GM21737 (cell line): Measurements from ENCODE around the gene SLC25A51.
"Not testable (repeated sequence)": the region's sequence is repeated elsewhere in the genome, so short reads cannot be mapped to it uniquely, and the experiment has no call there.

Experiments
- ATAC-seq: cut with Tn5 transposase; IDR thresholded peaks from one replicate; pipeline ENCODE4 v1.9.1; 2021; ENCODE audit warnings: mild to moderate bottlenecking, moderate library complexity; ENCODE audit not compliant: unreplicated experiment

SLC25A51 gene

DNA sequence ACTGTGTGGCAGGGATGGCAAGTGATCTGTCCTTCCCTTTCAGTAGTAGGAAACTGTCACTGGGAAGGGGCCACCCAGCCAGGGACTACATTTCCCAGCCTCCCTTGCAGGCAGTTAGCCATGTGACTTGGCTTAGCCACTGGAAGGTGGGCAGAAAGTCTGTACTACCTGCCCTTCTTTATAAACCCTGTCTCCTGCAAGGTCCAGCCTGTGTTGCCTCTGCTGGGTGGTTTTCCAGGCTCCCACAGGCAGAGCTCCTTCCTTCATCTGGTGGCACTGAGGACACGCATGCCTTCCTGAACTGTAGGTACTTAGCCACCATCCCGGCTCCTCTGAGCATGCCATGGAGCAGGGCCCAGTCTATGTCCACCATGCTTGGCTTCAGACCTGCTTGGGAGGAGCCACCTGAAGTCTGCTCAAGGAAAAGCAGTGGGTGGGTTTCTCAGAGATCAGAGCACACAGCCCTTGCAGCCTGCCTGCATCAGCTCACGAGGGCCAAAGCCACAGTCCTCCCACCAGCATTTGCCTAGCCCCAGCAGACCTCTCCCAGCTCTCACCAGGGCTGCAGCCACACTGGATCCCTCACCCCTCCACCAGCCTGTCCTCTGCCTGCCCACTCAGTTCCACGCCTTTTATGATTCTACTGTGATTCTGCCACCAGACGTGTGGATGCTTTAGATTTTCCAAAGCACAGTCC, 16.7 kb upstream of the SLC25A51 start:
- ATAC-seq = peak; percentile 72

DNA sequence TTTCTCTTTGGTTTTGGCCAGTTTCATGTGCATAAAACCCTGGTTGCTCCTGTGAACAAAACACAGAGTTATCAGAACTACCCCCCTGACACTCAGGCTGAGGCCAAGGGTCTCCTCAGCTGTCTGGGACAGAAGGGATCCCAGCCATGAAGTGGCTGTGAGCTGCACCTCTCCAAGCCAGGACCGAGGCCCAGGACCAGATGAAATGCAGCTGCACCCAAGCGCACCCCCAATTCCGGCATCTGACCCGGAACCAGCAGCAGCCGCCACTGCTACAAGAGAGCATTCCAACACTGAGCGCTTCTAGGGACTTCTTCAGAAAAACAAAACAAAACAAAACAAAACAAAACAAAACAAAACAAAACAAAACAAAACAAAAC, 16.0 kb upstream of the SLC25A51 start:
- ATAC-seq = no peak

DNA sequence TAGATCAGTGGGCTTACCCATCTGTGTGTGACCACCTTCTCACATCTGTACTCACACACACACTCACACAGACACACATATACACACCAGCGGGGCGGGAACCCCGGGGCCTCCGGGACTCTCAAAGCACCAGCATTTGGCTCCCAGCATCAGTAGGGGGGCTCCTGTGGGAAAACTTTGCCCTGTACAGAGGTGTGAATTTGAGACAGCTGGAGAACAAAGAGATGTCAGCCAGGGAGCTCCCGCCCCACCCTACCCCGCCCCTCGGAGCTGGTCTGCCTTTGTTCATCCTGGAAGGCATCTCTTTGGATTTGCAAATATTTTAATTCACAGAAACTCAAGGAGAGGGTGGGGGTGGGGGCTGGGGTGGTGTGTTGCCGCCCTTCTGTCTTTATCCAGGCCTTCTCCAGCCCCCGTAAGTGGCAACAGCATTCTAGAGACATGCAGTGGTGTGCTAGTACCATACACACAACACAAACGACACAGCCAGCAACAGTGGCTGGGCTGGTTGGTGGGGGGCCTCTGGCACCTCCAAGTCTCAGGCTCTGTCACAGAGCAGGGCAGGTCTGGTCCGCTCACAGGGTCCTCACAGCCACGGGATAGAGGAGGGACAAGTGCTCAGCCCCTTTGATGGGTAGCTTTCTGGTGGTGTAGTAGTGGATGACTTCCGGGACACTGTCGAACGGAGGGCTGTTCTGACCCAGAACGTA, 15.5 kb upstream of the SLC25A51 start:
- no peak for ATAC-seq

DNA sequence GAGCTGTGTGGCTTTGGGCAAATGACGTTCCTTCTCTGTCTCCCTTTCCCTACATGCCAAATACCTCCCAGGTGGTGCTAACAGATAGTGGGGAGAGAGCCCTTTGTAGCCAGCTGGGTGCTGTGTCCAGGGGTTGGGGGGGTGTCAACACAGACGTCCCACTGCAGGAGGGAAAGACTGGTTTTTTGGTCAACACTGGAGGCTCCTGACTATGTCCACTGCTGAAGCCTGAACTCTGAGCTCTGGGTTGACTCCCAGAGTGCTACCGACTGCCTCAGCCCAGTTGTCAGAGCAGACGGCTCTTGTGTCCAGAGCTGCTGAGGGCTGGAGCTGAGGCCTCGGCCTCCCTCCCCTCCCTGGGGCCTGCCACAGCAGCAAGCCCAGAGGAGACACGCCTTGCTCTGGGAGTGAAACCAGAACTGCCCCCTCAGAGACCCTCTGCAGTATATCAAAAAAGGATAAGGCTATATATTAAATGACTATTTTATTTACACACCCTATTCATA, 14.8 kb upstream of the SLC25A51 start:
- no peak for ATAC-seq

DNA sequence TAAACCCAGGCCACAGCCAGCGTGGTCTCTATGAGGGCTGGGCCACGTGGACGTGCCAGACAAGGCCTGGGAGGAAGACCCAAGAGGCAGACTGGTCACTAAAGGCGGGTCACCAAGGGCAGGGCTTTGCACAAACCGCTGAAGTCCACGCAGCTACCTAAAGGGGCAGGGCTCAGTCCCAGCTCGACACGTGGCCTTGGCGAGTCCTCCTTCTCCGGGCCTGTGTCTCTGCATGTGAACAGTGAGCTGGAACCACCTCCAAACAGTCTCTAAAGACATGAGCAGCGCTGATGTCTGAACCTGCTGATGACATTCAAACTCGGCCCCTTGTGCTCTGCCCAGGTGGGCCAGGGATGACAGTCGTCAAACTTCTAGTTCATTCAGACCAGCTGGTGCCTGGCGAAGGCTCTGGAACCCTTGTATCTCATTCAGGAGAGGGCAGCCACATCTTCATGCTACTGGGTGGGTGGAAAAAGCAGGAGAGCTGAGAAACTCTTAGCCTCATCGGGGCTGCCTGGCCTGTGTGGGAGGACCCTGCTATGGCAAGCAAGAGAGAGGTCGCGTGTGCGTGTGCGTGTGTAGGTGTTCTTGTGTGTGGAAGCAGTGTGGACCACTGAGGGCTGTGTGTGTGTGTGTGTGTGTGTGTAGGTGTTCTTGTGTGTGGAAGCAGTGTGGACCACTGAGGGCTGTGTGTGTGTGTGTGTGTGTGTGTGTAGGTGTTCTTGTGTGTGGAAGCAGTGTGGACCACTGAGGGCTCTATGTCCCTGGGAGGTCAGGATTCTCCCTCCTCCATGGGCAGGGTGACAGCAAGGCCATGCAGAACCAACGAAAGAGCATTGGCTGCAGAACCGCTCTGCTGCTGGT, 14.1 kb upstream of the SLC25A51 start:
- ATAC-seq = no peak

DNA sequence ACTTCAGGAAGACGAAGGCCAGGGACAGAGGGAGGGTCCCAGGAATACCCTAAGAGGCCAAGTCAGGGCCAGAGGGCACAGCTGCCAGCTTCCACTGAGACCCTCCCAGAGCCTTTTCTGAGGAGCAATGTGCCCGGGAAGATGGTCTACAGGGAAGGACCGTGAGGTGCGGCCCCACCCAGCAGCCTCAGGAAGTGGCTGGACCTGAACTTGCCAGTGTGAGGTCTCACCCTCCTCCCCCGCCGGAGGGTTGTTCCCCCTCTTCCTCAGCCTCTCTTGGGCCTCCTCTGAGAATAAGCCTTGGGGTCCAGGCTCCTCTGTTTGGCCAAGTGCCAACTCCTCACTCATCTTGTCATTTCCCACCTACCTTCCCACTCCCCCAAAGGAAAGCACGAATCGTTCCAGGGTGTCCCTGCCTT, 13.4 kb upstream of the SLC25A51 start:
- no peak for ATAC-seq

DNA sequence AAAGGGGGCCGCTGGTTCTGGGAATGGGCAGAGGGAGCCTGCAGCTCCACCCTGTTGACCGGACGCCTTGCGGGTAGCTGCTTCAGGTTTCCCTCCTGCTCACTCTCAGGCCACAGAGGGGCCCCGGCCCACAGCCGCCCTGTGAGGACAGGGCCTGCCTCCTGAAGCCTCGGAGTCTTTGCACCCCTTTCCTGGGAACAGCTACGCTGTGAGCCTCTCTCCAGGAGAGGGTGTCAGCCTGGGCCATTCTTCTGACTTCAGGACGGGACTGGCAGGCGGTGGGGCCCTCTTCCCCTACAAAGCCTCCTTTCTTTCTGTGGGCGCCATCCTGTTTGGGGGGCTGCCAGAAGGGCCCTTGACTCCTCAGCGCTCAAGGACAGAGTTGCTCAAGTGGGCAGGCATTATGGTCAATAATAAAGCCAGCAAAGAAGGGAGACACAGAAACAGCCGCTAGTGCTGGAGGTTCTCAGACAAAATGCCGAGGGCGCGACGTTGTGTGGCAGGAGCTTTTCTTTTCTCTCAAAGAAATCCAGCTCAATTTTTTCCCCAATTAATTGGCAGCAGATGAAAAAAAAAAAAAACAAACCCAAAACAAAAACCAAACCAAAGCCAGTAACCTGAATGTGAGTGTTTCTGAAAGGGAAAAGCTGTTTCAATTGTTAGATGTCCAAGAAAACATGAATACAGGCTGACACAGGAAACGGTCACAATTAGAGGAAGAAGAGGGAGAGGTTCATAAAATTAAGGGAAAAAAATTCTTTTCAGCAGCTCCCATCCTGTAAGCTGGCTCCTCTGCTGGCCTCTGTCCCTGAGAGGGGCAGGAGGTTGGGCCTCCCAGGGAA, 12.8 kb upstream of the SLC25A51 start:
- ATAC-seq = no peak

DNA sequence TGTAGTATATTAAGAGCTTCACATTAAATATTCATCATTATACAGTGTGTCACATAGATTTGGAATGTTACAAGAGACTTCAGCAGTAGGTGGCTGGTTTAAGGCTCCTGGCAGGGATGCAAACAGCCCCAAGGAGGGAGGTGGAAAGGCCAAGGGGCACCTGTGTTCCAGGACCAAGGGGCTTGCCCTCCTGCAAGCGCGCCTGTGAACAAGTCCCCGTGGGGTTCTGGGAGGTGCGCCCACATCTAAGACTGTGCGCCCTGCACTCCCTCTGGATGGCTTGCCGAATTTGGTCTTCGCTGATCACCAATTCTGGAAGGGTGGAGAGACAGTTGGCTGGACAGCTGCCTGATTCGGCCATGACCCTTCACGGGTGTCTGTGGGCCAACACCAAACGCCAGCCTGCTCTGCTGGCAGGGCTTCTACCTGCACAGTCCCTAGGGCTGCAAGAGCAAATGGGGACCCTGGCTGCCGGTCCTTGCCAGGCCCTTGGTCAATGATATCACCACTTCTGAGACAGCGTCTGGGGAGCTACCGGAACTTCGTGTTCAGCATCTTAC, 12.1 kb upstream of the SLC25A51 start:
- no peak for ATAC-seq

DNA sequence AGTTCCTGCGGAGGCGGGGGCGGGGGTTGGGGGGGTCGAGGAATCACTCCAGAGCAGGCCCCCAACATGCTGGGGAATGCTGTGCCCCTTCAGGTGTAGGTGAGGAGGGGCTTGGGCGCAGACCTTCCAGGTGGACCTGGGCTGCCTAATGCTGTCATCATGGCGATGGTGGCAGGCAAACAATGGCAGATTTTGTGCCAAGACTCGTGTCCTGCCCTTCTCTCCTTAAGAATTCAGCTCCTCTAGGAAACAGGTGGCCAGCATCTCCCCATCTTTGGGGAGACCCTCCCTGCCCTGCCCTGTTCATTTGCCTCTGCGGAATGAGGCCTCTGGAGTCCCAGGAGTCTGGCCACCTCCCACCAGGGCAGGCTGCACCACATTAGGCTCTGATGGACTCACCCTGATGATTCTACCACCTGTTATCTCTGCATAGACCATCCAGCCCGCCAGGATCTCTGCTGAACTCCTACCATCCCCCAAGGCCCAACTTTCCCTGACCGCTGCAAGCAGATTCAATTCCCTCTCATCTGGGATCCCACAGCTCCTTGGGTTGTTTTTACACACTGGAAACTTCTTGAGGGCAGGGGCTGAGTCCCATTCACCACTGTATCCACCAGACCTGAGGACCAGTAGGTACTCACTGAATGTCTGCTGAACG, 10.9 kb upstream of the SLC25A51 start:
- no peak for ATAC-seq

DNA sequence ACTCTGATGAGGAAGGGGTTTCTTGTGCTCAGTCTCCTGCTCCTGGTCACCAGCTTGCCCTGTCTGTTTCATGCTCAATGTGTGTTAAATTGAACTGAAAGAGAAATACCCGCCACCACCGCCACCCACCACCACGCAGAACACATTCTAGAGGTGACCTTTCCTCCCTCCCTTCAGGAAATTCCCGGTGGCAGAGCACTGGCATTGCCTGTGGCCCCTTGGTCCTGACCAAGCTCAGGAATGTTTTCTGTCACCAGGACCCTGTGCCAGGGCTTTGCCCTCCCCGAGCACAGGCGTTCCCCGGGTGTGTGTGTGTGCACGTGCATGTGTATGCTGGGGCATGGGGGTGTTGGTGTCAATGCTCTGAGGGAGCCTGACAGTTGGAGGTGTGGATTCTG, 10.2 kb upstream of the SLC25A51 start:
- ATAC-seq = no peak

DNA sequence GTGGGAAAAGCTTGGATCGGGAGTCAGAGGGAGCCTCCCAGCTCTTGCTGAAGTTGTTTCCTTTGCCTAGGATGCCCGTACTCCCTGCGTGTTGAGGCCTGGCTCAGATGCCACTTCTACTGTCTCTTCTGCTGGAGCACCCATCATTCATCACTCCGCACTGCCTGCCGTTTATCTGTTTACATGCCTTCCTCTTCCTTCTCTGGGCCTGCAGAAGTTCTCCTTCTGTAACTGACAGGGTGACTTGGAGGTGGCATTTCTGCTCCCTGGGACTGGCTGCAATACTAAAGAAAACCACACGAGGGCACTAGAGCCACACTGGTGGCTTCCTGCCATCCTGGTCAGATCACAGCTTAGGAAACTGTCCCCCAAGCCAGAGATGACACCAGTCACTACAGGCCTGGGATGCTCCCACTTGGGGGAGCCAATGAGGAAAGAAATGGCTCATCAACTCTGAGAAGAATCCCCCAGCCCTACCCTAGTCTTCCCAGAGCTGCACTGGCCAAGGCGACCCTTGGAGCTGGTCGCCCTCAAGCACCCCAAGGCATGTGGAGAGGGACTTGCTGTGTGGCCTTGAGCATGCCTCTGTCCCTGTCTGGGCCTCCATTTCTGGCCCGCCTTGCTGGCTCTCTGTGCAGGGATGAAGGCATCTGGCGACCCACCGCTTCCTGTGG, 9.7 kb upstream of the SLC25A51 start:
- ATAC-seq = no peak

DNA sequence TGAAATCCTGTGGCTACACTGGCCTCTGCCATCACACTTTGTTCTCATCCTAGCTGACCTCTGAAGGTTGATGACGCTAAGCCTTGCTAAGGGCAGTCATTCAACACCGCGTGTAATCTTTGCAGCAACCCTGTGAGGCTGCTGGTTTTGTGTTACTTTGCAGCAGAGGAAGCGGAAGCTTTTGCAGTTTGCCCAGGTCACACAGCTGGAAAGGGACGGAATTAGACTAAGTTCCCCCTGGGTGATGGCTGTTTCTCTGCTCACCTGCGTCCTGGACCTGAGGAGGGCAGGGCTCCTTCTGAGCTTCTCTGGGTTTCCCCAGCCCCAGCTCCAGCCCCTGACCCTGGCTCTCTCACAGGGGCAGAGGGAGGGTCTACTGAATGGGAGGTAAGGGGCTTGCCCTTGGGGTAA, 7.3 kb upstream of the SLC25A51 start:
- ATAC-seq = no peak

DNA sequence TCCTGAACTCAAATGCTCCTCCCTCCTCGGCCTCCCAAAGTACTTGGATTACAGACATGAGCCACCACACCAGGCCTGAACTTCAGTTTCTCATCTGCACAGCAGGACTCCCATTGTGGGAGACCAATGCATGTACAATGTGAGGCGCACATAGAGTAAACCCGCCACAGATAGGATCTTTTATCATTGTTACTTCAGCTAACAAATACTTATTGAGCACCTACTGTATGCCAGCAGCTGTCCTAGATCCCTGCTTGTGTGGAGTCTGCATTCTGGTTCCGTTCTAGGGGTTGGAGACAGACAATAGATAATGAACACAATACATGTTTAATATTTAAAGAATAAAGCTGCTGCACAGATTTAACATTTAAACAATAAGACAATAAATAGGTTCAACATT, 6.3 kb upstream of the SLC25A51 start:
- no peak for ATAC-seq

DNA sequence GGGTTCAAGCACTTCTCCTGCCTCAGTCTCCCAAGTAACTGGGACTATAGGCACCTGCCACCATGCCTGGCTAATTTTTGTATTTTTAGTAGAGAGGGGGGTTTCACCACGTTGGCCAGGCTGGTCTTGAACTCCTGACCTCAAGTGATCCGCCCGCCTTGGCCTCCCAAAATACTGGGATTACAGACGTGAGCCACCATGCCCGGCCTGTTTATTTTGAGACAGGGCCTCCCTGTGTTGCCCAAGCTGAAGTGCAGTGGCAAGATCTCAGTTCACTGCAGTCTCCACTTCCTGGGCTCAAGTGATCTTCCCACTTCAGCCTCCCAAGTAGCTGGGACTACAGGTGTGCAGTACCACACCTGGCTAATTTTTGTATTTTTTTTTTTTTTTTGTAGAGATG, 5.9 kb upstream of the SLC25A51 start:
- not testable (repeated sequence) for ATAC-seq

DNA sequence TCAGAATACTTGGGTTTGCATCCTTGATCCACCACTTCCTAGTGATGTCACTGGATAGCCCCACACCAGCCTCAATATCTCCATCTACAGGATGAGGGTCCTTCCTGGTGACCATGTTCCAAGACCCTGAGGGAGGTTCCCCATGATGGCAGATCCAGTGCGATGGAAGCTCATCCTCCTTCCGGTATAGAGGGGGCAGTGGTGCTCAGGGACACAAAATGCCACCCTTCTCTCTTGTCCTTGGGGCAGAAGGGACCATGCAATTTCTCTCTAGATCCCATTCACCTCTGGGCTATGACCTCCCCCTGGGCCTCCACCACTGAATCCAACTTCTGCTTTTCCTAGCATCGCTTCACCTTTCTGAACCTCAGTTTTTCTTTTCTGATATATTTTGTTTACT, 5.4 kb upstream of the SLC25A51 start:
- no peak for ATAC-seq

DNA sequence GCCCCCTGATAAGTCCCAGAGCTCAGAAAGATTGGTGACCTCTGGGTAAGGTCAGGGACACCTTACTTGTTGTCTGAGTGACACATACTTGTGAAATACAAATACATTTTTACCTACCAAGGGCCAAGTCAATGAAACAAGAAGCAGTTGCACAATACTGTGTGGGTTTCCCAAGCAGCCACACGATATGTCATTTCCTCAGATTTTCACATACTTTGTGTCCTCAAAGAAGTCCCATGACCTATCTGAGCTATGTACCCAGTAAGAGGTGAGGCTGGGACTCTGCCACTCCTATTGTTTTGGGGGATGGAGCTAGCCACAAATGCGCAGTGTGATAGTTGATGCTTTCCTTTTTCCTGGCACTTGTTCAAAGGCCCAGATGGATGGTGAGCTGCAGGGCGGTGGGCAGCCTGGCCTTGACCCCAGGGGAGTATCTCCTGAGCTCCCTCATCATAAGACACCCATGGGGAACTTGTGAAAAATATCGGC, 4.8 kb upstream of the SLC25A51 start:
- ATAC-seq = no peak

DNA sequence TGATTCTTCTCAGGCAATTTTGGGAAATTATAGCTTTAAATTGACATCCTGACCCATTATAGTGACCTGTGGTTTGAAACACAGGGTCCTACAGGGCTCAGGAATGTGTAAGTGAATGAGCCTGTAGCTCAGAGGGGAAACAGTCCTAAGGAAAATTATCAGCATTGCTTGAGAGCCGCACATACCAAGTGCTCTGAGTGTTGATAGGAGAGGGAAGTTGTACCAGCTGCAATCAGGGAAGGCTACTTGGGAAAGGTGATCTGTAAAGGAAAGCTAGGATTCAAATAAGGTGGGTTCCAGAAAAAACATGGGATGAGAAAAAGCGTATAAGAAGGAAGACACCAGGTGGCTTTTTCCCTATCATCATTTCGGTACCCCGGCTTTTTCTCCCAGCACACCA, 4.4 kb upstream of the SLC25A51 start:
- ATAC-seq = no peak

DNA sequence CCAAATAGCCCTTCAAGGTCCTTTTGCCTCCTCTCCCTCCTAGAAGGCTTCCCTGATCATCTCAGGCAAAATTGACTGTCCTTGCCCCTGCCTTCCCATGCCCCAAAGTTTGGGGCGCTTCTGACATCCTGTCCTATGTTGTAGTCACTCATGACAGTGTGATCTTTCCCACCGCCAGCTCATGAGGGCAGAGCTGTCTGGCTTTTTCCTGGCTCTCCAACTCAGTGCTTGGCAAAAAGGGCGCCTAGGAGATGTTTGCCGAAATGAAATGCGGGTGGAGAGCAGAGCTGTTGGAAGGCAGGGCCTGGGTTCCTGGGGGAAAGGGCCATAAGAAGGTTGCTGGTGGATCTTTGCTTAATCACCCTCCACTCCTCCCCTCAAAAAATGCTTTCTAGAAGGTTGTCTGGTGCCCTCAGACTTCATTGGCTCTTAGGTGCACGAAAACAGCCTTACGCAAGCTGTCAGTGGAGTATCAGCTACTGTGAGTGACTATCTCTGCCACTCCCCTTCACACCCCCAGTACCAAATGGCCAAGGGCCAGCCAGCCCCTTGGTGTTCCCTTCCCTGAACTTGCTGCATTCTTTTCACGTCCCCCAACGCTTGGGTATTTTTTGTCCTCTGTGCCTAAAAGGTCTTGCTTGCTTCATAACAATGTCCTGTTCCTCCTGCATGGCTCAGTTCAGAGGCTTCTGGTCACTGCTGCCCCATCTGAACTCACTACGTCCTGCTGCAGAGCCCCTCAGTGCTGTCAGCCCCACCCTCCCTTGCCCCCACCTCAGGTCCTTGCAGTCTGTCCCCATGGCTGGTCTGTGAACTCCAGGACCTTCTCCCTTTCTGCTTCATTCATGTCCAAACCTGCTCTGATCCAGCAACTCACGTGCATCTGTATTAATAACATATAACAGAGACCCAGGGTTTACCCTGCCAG, 2.6 kb upstream of the SLC25A51 start:
- no peak for ATAC-seq
